Ammon's horn (tissue), 1 donor: Measurements from ENCODE around the gene CNDP2.
"Not testable (repeated sequence)": the region's sequence is repeated elsewhere in the genome, so short reads cannot be mapped to it uniquely, and the experiment has no call there.

Experiments used
- DNase-seq: peaks from one replicate; pipeline ENCODE4 v3.0.0-alpha.2; 2016; ENCODE audit warnings: low spot score

CNDP2 gene

GRCh38 chr18:74500774-74501173 lies 4.6 kb downstream of the CNDP2 start:
- not testable (repeated sequence) for DNase-seq

- no peak for DNase-seq
Measured at GRCh38 chr18:74501386-74501785, 5.2 kb downstream of the CNDP2 start.

- no peak for DNase-seq
Measured at GRCh38 chr18:74503137-74503536, 7.0 kb downstream of the CNDP2 start.

- DNase-seq = no peak
Measured at GRCh38 chr18:74505776-74506175, 9.6 kb downstream of the CNDP2 start.

- DNase-seq = peak; percentile 49
Measured at GRCh38 chr18:74506448-74507084, 10.4 kb downstream of the CNDP2 start.

- DNase-seq = no peak
Measured at GRCh38 chr18:74507097-74507881, 11.1 kb downstream of the CNDP2 start.

- DNase-seq = no peak
Measured at GRCh38 chr18:74507927-74508326, 11.8 kb downstream of the CNDP2 start.

GRCh38 chr18:74508366-74508765 lies 12.2 kb downstream of the CNDP2 start:
- no peak for DNase-seq

GRCh38 chr18:74508821-74509225 lies 12.7 kb downstream of the CNDP2 start:
- no peak for DNase-seq

GRCh38 chr18:74509856-74510769 lies 13.9 kb downstream of the CNDP2 start:
- no peak for DNase-seq

- DNase-seq = no peak
Measured at GRCh38 chr18:74510770-74511095, 14.6 kb downstream of the CNDP2 start.

- DNase-seq = peak; percentile 42
Measured at GRCh38 chr18:74511823-74512222, 15.7 kb downstream of the CNDP2 start.

GRCh38 chr18:74512321-74513053 lies 16.3 kb downstream of the CNDP2 start:
- DNase-seq = peak; percentile 96

GRCh38 chr18:74513149-74513882 lies 17.2 kb downstream of the CNDP2 start:
- no peak for DNase-seq

- no peak for DNase-seq
Measured at GRCh38 chr18:74513883-74514205, 17.7 kb downstream of the CNDP2 start.

- DNase-seq = no peak
Measured at GRCh38 chr18:74514860-74515495, 18.8 kb downstream of the CNDP2 start.

GRCh38 chr18:74515620-74516231 lies 19.6 kb downstream of the CNDP2 start:
- DNase-seq = no peak

GRCh38 chr18:74516271-74517235 lies 20.4 kb downstream of the CNDP2 start:
- no peak for DNase-seq

- no peak for DNase-seq
Measured at GRCh38 chr18:74517236-74517630, 21.1 kb downstream of the CNDP2 start.
